A549 (cell line): ENCODE measurements around the gene RER1. TPM values are rescaled to one million over a fixed set of nuclear protein-coding genes. Genes with fewer than 3 reads are reported as not detected.

Source experiments
- ATAC-seq, 2 experiments: fragments of 200-7000 bp in 1 of 2; fragments of >200 bp in 1 of 2; cut with Nextera tagmentation in 1 of 2; cut with Tn5 transposase in 1 of 2; 3 replicates each; pipeline versions ENCODE4 v1.8.0 to v1.9.1; 2018 to 2020; ENCODE audit warnings: mild to moderate bottlenecking in 1 of 2, moderate library complexity in 1 of 2
- CTCF ChIA-PET: fragments of 300-600 bp; sonication (Branson Sonifier 250); formaldehyde crosslinking; extraction: SDS; loops from one replicate; lab custom pipeline; 2021; ENCODE audit warnings: antibody characterized with exemption, inconsistent platforms; lab: Yijun Ruan, JAX
- POLR2A ChIA-PET: fragments of 350-600 bp; formaldehyde crosslinking; extraction: SDS; loops from one replicate; lab custom pipeline; 2021; ENCODE audit warnings: antibody characterized with exemption, inconsistent platforms; lab: Yijun Ruan, JAX
- DNase-seq, 2 experiments: peaks; one replicate each; pipeline versions ENCODE4 v3.0.0 to v3.0.0-alpha.2; 2011 to 2016; ENCODE audit warnings: low read depth in 1 of 2, low spot score in 1 of 2
- FAIRE-seq: peaks from 2 replicates; lab custom pipeline; 2011; peaks lifted over from hg19 to GRCh38; lab: Jason Lieb, UNC
- H3K27ac ChIP-seq, 2 experiments: fragments of >200 bp; sonication (Bioruptor Twin); formaldehyde crosslinking; 3 replicates each; pipeline ENCODE4 v1.5.1; 2016 to 2017
- H3K4me1 ChIP-seq: fragments of >200 bp; sonication (Bioruptor Twin); formaldehyde crosslinking; 3 replicates; pipeline ENCODE4 v1.6.1; 2016
- H3K4me2 ChIP-seq: fragments of >200 bp; sonication (Bioruptor Twin); formaldehyde crosslinking; 3 replicates; pipeline ENCODE4 v1.6.1; 2016
- H3K4me3 ChIP-seq: fragments of >200 bp; sonication (Bioruptor Twin); formaldehyde crosslinking; 3 replicates; pipeline ENCODE4 v1.5.1; 2016
- H3K9me3 ChIP-seq: fragments of >200 bp; sonication (Bioruptor Twin); formaldehyde crosslinking; 3 replicates; pipeline ENCODE4 v1.6.1; 2016
- BCL3 ChIP-seq: fragments of >200 bp; sonication (Bioruptor Twin); formaldehyde crosslinking; IDR thresholded peaks from 3 replicates; pipeline ENCODE4 v1.6.1; 2016
- BHLHE40 ChIP-seq: IDR thresholded peaks from 2 replicates; pipeline ENCODE4 v1.6.1; 2012; ENCODE audit warnings: low read depth, low read length, inconsistent platforms
- CHD2 ChIP-seq: fragments of 150-350 bp; IDR thresholded peaks from 2 replicates; pipeline ENCODE4 v1.6.1; 2014; ENCODE audit warnings: low read length; ENCODE audit not compliant: partially characterized antibody
- E2F6 ChIP-seq: IDR thresholded peaks from 2 replicates; pipeline ENCODE4 v1.6.1; 2012; ENCODE audit warnings: low read depth, borderline replicate concordance
- FOSL2 ChIP-seq, 2 experiments: fragments of 450-650 bp in 1 of 2; fragments of >200 bp in 1 of 2; sonication (Bioruptor Twin) in 1 of 2; formaldehyde crosslinking; IDR thresholded peaks; 2 replicates each; pipeline versions ENCODE4 v1.5.0 to v1.6.1; 2016 to 2020; ENCODE audit warnings: mild to moderate bottlenecking in 1 of 2, moderate library complexity in 1 of 2
- HOXB5 ChIP-seq: fragments of 250-450 bp; sonication (Bioruptor Pico); IDR thresholded peaks from 2 replicates; pipeline ENCODE4 v1.5.0; 2020; ENCODE audit warnings: mild to moderate bottlenecking, moderate library complexity
- MAX ChIP-seq: IDR thresholded peaks from 2 replicates; pipeline ENCODE4 v1.6.1; 2012
- RNF2 ChIP-seq: fragments of 200-600 bp; sonication (generic); IDR thresholded peaks from 2 replicates; pipeline ENCODE4 v1.6.1; 2016; ENCODE audit warnings: low read depth, mild to moderate bottlenecking, antibody characterized with exemption, moderate library complexity, borderline replicate concordance
- SMC3 ChIP-seq: fragments of >200 bp; sonication (Bioruptor Twin); formaldehyde crosslinking; IDR thresholded peaks from 3 replicates; pipeline ENCODE4 v1.6.1; 2018; ENCODE audit warnings: inconsistent platforms
- TP53 ChIP-seq: fragments of 250-450 bp; sonication (Bioruptor Pico); IDR thresholded peaks from 2 replicates; pipeline ENCODE4 v1.5.0; 2021; ENCODE audit warnings: mild to moderate bottlenecking, moderate library complexity
- WGBS: methylation state at CpG from one replicate; pipeline ENCODE4 v1.1.6; 2017; ENCODE audit errors: missing lambda C conversion rate; 5-methylcytosine and 5-hydroxymethylcytosine counted together
- polyA plus RNA-seq, 4 experiments: library from polyadenylated mRNA; depleted of rRNA in 3 of 4; stranded (reverse); fragments of >200 nt; fragmentation: RNase III in 1 of 4; extraction: RNeasy Plus Mini Kit Qiagen cat#74134 plus additional on column Dnase treatment in 1 of 4; gene quantifications; 2 replicates in 3 of 4; 3 replicates in 1 of 4; pipeline ENCODE4 v1.2.3, GENCODE V29; 2011 to 2017
- TF ChIP-seq, protein P1 (sequence below): fragments of >200 bp; sonication (Bioruptor Twin); formaldehyde crosslinking; IDR thresholded peaks from 3 replicates; pipeline ENCODE4 v1.5.1; 2016
- TF ChIP-seq, protein P2 (sequence below): fragments of 200-600 bp; sonication (generic); IDR thresholded peaks from 2 replicates; pipeline ENCODE4 v1.6.1; 2016; ENCODE audit warnings: antibody characterized with exemption, mild to moderate bottlenecking, moderate library complexity

Gene RER1
- polyA plus RNA-seq, 2 of the 4 experiments (the other 2 are of a cell fraction), result 72.3 to 213 TPM

- no peak overlapping the region for H3K4me3 ChIP-seq
- no peak for TF ChIP-seq BCL3
- TF ChIP-seq, protein P1, sequence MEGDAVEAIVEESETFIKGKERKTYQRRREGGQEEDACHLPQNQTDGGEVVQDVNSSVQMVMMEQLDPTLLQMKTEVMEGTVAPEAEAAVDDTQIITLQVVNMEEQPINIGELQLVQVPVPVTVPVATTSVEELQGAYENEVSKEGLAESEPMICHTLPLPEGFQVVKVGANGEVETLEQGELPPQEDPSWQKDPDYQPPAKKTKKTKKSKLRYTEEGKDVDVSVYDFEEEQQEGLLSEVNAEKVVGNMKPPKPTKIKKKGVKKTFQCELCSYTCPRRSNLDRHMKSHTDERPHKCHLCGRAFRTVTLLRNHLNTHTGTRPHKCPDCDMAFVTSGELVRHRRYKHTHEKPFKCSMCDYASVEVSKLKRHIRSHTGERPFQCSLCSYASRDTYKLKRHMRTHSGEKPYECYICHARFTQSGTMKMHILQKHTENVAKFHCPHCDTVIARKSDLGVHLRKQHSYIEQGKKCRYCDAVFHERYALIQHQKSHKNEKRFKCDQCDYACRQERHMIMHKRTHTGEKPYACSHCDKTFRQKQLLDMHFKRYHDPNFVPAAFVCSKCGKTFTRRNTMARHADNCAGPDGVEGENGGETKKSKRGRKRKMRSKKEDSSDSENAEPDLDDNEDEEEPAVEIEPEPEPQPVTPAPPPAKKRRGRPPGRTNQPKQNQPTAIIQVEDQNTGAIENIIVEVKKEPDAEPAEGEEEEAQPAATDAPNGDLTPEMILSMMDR, result no peak
- TF ChIP-seq TP53, result no peak
- no peak for TF ChIP-seq CHD2
- no peak for TF ChIP-seq HOXB5 (CRISPR knock-in tag)
- TF ChIP-seq, protein P2, sequence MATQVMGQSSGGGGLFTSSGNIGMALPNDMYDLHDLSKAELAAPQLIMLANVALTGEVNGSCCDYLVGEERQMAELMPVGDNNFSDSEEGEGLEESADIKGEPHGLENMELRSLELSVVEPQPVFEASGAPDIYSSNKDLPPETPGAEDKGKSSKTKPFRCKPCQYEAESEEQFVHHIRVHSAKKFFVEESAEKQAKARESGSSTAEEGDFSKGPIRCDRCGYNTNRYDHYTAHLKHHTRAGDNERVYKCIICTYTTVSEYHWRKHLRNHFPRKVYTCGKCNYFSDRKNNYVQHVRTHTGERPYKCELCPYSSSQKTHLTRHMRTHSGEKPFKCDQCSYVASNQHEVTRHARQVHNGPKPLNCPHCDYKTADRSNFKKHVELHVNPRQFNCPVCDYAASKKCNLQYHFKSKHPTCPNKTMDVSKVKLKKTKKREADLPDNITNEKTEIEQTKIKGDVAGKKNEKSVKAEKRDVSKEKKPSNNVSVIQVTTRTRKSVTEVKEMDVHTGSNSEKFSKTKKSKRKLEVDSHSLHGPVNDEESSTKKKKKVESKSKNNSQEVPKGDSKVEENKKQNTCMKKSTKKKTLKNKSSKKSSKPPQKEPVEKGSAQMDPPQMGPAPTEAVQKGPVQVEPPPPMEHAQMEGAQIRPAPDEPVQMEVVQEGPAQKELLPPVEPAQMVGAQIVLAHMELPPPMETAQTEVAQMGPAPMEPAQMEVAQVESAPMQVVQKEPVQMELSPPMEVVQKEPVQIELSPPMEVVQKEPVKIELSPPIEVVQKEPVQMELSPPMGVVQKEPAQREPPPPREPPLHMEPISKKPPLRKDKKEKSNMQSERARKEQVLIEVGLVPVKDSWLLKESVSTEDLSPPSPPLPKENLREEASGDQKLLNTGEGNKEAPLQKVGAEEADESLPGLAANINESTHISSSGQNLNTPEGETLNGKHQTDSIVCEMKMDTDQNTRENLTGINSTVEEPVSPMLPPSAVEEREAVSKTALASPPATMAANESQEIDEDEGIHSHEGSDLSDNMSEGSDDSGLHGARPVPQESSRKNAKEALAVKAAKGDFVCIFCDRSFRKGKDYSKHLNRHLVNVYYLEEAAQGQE, result no peak
- no peak for TF ChIP-seq BHLHE40
- TF ChIP-seq SMC3, result no peak
- no peaks in the 10 kb centered on the region for H3K9me3 ChIP-seq
- DNase-seq (no peak), ATAC-seq (no peak), FAIRE-seq (no peak)
- ChIA-PET CTCF (no interaction called here), POLR2A (interaction anchor here (1.3 kb wide), 1 partner anchor 14 kb away, joined by 3 read pairs; the partner anchor contains the start of genes MORN1 and RER1)
- H3K4me1 ChIP-seq, result no peaks in the 10 kb centered on the region
- H3K4me2 ChIP-seq, result no peak overlapping the region
- H3K27ac ChIP-seq, result no peak overlapping the region
- 85% methylated on average over 15 of the region's 24 CpGs for WGBS
Measured at GRCh38 chr1:2404890-2405511, 13.4 kb downstream of the RER1 start.

DNA sequence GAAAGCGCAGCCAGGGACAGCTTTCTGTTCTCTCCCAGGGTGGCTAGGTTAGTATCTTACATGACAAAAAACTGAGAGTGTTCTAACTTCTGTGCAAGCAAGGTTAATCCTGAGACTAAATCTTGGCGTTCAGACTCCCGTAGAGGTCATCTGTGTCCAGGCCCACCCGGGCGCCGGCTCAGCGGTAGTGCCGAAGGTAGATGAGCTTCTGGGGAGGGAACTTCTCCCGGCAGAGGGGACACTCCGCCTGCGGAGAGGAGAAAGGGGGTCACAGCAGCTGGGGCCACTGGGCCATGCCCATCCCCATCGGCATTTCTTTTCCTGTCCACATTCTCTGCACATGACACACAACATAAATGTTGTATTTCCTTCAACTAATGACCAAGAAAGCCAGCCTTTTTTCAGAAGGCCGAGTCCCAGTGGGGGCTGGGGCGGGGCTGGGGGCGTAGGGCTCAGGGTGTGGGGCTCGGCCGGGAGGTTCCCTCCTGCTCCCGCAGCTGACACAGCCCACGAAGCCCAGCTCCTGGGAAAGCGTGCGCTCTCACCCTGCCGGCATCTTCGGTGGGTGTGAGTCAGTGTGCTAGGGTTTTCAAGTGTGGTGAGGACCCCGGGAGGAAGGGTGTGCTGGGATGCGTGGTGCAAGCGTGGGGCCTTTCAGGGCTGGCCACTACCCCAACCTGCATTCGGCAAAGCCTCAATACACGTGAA lies 14.1 kb downstream of the RER1 start:
- no peaks in the 10 kb centered on the region for H3K9me3 ChIP-seq
- DNase-seq (no peak), FAIRE-seq (no peak), ATAC-seq (no peak)
- H3K27ac ChIP-seq, result no peak overlapping the region
- ChIA-PET CTCF (no interaction called here), POLR2A (no interaction called here)
- no peak for TF ChIP-seq FOSL2 (IDR thresholded peaks at IDR 0.05)
- TF ChIP-seq FOSL2 (CRISPR knock-in tag; IDR thresholded peaks at IDR 0.05), result no peak
- TF ChIP-seq E2F6, result no peak
- no peak for TF ChIP-seq SMC3
- no peak for TF ChIP-seq MAX
- no peak for TF ChIP-seq RNF2
- no peaks in the 10 kb centered on the region for H3K4me1 ChIP-seq
- WGBS, result 81% methylated on average over 17 of the region's 28 CpGs
- no peak overlapping the region for H3K4me3 ChIP-seq
- H3K4me2 ChIP-seq, result no peak overlapping the region
